A172 (cell line): ENCODE data around the gene ELANE. TPM values are rescaled to one million over a fixed set of nuclear protein-coding genes. Genes with fewer than 3 reads are reported as not detected.
"Not testable (repeated sequence)": the region's sequence is repeated elsewhere in the genome, so short reads cannot be mapped to it uniquely, and the experiment has no call there.

ENCODE experiments used
- DNase-seq: peaks from one replicate; pipeline ENCODE4 v3.0.0-alpha.2; 2015; ENCODE audit warnings: low spot score
- total RNA-seq: library from RNA; depleted of rRNA; stranded (reverse); fragments of >200 nt; shearing (Covaris generic); gene quantifications from 2 replicates; pipeline ENCODE4 v1.2.3, GENCODE V29; 2014

The ELANE gene
- total RNA-seq, 1 experiment from 2014 or later: not detected

DNA sequence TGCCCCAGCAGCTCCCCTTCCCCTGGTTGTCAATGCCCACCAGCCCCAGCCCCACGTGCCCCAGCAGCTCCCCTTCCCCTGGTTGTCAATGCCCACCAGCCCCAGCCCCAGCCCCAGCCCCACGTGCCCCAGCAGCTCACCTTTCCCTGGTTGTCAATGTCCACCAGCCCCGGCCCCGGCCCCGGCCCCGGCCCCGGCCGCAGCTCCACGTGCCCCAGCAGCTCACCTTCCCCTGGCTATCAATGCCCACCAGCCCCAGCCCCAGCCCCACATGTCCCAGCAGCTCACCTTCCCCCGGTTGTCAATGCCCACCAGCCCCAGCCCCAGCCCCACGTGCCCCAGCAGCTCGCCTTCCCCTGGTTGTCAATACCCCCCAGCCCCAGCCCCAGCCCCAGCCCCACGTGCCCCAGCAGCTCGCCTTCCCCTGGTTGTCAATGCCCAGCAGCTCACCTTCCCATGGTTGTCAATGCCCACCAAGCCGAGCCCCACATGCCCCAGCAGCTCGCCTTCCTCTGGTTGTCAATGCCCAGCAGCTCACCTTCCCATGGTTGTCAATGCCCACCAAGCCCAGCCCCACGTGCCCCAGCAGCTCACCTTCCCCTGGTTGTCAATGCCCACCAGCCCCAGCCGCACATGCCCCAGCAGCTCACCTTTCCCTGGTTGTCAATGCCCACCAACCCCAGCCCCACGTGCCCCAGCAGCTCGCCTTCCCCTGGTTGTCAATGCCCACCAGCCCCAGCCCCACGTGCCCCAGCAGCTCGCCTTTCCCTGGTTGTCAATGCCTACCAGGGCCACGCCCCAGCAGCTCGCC, 26.9 kb downstream of the ELANE start:
- not testable (repeated sequence) for DNase-seq

GRCh38 chr19:879711-880438, 27.8 kb downstream of the ELANE start:
- no peak for DNase-seq

DNA sequence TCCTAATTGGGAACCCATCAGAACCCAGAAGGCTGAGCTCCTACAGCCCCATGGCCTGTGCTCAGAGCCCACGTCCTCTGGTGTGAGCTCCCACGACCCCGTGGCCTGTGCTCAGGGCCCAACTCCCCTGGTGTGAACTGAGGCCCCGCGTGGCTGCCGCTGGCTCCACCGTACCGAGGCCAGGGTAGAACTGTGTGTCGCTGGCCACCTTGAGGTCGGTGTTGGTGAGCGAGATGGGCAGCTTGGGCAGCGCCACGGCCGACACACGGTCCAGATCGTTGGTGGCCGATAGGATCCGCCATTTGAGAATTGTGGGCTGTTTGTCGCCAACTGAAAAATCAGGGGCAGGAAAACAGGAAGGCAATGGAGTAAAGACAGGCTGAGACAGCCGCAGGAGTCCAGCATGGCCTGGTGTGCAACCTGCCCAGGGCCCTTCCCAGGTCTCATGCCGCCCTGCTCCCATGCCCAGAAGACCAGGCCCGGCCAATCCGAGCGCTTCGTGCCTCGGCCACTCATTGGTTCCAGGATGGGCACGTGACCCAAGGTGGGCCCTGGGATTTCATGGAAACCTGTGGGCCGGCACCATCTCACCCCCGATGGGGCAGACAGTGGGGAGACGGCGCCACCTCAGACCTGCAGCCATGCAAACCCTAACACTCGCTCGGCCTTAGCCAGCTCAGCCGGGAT, 29.4 kb downstream of the ELANE start:
- DNase-seq: no peak

GRCh38 chr19:882871-883497, 30.9 kb downstream of the ELANE start:
- DNase-seq: no peak

GRCh38 chr19:883661-884211, 31.6 kb downstream of the ELANE start:
- peak; percentile 90 for DNase-seq

- no peak for DNase-seq
These were observed 32.5 kb downstream of the ELANE start for GRCh38 chr19:884420-885211.

GRCh38 chr19:885536-886224, 33.6 kb downstream of the ELANE start:
- DNase-seq: no peak

- DNase-seq: peak; percentile 62
These were observed 35.0 kb downstream of the ELANE start for GRCh38 chr19:887072-887471.

DNA sequence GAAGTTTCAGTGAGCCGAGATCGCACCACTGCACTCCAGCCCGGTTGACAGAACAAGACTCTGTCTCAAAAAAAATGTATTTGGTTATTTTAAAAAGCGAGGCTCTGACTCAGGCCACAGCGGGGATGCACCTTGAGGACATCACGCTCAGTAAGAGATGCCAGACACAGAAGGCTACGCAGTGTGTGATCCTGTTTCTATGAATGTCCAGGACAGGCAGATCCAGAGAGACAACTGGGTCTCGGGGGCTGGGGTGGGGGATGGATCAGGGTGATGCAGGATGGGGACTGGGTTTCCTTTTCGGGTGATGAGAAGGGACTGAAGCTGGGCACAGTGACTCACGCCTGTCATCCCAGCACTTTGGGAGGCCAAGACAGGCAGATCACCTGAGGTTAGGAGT, 35.5 kb downstream of the ELANE start:
- no peak for DNase-seq

DNA sequence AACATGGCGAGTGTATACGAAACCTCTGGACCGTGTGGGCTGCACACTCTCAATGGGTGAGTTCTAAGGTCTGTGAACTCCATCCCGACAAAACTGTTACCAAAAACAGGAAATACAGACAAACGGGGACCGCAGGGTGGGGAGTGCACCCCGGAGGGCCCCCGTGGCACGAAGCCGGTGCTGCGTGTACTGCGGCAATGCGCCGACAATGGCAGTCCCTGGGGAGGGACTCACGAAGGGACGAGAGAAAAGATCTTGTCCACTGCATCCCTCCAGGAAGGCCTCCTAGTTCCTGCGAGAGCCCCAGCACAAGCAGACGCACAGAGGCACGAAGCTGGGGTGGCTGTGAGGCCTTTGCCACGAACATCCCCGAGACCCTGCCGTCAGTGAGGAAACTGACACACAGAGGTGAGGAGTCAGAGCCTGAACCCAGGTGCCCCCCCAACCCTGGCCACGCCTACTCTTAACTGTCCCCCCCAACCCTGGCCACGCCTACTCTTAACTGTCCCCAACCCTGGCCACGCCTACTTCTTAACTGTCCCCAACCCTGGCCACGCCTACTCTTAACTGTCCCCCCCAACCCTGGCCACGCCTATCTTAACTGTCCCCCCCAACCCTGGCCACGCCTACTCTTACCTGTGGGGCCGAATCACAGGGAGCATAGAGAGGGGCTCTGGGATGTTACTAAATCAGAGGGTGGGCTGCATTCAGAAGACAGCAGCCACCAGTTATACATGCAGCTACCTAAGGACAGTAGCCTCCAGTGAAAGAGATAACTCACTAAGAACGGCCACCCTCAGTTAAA, 36.7 kb downstream of the ELANE start:
- no peak for DNase-seq

- DNase-seq: no peak
These were observed 37.7 kb downstream of the ELANE start for GRCh38 chr19:889662-890295.

DNA sequence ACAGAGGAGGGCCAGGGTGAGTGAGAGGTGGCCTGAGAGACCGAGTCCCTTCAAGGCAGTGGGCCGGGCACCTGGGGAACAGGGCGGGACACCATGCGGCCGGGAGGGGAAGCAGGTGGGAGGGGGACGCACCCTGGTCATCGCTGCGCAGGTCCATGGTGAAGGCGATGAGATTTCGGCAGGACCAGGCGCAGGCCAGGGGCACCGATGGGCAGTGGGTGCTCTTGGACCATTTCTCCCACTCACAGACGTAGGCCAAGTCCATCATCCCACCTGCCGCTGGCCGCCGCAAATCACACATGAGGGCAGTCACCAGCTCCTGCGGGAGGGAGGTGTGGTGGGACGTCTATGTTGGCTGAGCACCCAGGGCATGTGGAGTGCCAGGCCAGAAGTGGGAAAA, 38.7 kb downstream of the ELANE start:
- no peak for DNase-seq

GRCh38 chr19:891421-892200, 39.5 kb downstream of the ELANE start:
- DNase-seq: not testable (repeated sequence)

- no peak for DNase-seq
These were observed 40.3 kb downstream of the ELANE start for GRCh38 chr19:892243-892893.

DNA sequence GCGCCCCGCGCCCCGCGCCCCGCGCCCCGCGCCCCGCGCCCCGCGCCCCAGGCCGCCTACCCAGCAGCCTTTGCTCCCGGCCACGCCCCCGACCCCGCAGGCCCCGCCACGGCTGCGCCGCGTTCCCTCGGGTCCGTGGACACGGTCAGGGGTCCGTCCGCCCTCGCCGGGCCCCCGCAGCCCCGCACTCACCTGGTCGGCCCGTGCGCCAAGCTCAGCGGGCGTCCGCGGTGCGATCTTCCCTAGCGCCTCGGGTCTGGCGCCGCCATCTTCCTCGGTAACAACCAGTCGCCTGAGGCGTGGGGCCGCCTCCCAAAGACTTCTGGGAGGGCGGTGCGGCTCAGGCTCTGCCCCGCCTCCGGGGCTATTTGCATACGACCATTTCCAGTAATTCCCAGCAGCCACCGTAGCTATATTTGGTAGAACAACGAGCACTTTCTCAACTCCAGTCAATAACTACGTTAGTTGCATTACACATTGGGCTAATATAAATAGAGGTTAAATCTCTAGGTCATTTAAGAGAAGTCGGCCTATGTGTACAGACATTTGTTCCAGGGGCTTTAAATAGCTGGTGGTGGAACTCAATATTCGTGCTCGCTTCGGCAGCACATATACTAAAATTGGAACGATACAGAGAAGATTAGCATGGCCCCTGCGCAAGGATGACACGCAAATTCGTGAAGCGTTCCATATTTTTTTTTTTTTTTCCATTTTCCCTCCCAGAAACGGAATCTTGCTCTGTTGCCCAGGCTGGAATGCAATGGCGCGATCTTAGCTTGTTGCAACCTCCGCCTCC, 41.0 kb downstream of the ELANE start, which contains the start of the genes MED16 and RNU6-9:
Gene MED16 (minus strand): TSS at position 294 of the 796 bp plus-strand sequence. CDS start 2,056 bp downstream, outside the sequence.
Gene RNU6-9 (plus strand): TSS at position 591 of the 796 bp plus-strand sequence.
- DNase-seq: peak; percentile 87

GRCh38 chr19:896434-896833, 44.3 kb downstream of the ELANE start:
- DNase-seq: no peak

- no peak for DNase-seq
These were observed 44.9 kb downstream of the ELANE start for GRCh38 chr19:896999-897398.
